Endothelial cell of umbilical vein (primary cell): ENCODE results near the gene SLF1. TPM values are rescaled to one million over a fixed set of nuclear protein-coding genes. Genes with fewer than 3 reads are reported as not detected.

Experiments used
- BruUV-seq: library from RNA; stranded (reverse); fragments of 400-500 nt; replicated peaks from 2 replicates; lab custom pipeline; 2021; lab: Mats Ljungman, UMichigan
- CTCF ChIA-PET: fragments of 300-600, 350-600 bp; sonication (Branson Sonifier 250); formaldehyde crosslinking; loops from one replicate; lab custom pipeline; 2021; ENCODE audit warnings: antibody characterized with exemption, inconsistent platforms; lab: Charles Lee
- POLR2A ChIA-PET: fragments of 300-600, 350-600 bp; sonication (Branson Sonifier 250); formaldehyde crosslinking; loops from one replicate; lab custom pipeline; 2021; ENCODE audit warnings: antibody characterized with exemption, inconsistent platforms; lab: Charles Lee
- DNase-seq: peaks from one replicate; pipeline ENCODE4 v3.0.0-alpha.2; 2011; ENCODE audit warnings: low read depth, low spot score
- FAIRE-seq: peaks from 2 replicates; lab custom pipeline; 2011; peaks lifted over from hg19 to GRCh38; lab: Jason Lieb, UNC
- H2AFZ ChIP-seq: 2 replicates; pipeline ENCODE4 v1.6.0; 2012; ENCODE audit warnings: low read depth, low read length, control low read depth, inconsistent platforms
- H3K27ac ChIP-seq: 2 replicates; pipeline ENCODE4 v1.5.1; 2011; ENCODE audit warnings: low read depth, mild to moderate bottlenecking, control low read depth, low read length, moderate library complexity; ENCODE audit not compliant: insufficient read depth
- H3K27me3 ChIP-seq, 2 experiments: 2 replicates each; pipeline versions ENCODE4 v1.6.0 to v1.6.1; 2011; ENCODE audit warnings: low read length in 2 of 2, mixed read lengths in 1 of 2; ENCODE audit not compliant: control insufficient read depth in 2 of 2, insufficient read depth in 2 of 2
- H3K36me3 ChIP-seq, 2 experiments: 2 replicates in 1 of 2; 3 replicates in 1 of 2; pipeline ENCODE4 v1.5.1; 2011; ENCODE audit warnings: low read length in 2 of 2, mild to moderate bottlenecking in 1 of 2, moderate library complexity in 1 of 2; ENCODE audit not compliant: control insufficient read depth in 2 of 2, insufficient read depth in 2 of 2; ENCODE audit errors: extremely low read depth in 1 of 2
- H3K4me1 ChIP-seq: 3 replicates; pipeline ENCODE4 v1.5.1; 2011; ENCODE audit warnings: mild to moderate bottlenecking, low read length; ENCODE audit not compliant: control insufficient read depth, insufficient read depth; ENCODE audit errors: extremely low read depth
- H3K4me2 ChIP-seq: 2 replicates; pipeline ENCODE4 v1.6.1; 2011; ENCODE audit warnings: low read length, control low read depth, mixed read lengths; ENCODE audit not compliant: insufficient read depth
- H3K4me3 ChIP-seq, 3 experiments: fragments of 200-600 bp in 1 of 3; sonication (generic), shearing (Covaris generic) in 1 of 3; replicated peaks in 1 of 3; 2 replicates each; pipeline ENCODE4 v1.5.1; 2011 to 2016; ENCODE audit warnings: control low read depth in 3 of 3, low read length in 3 of 3, mild to moderate bottlenecking in 2 of 3, inconsistent platforms in 1 of 3, low read depth in 1 of 3, moderate library complexity in 1 of 3; ENCODE audit not compliant: insufficient read depth in 1 of 3
- H3K79me2 ChIP-seq: 2 replicates; pipeline ENCODE4 v1.6.0; 2012; ENCODE audit warnings: low read length, inconsistent platforms; ENCODE audit not compliant: control insufficient read depth, insufficient read depth
- H3K9ac ChIP-seq: replicated peaks from 2 replicates; pipeline ENCODE3; 2011; ENCODE audit warnings: low read length, control low read depth; ENCODE audit not compliant: insufficient read depth; ENCODE audit errors: extremely low read depth
- H3K9me1 ChIP-seq: replicated peaks from 3 replicates; pipeline ENCODE4 v1.6.0; 2011; ENCODE audit warnings: mild to moderate bottlenecking, low read length; ENCODE audit not compliant: control insufficient read depth, insufficient read depth; ENCODE audit errors: extremely low read depth
- H3K9me3 ChIP-seq: replicated peaks from 2 replicates; pipeline ENCODE4 v1.5.1; 2012; ENCODE audit warnings: low read length, inconsistent platforms; ENCODE audit not compliant: control insufficient read depth, insufficient read depth
- H4K20me1 ChIP-seq: replicated peaks from 2 replicates; pipeline ENCODE3; 2011; ENCODE audit warnings: mild to moderate bottlenecking, low read length; ENCODE audit not compliant: control insufficient read depth, insufficient read depth; ENCODE audit errors: extremely low read depth
- CTCF ChIP-seq, 2 donors: IDR thresholded peaks; 1 replicate in 1 of 2; 2 replicates in 1 of 2; pipeline ENCODE4 v1.5.1; 2011; ENCODE audit warnings: low read length in 2 of 2, mild to moderate bottlenecking in 2 of 2, moderate library complexity in 2 of 2, control low read depth in 1 of 2, inconsistent platforms in 1 of 2, low read depth in 1 of 2; ENCODE audit not compliant: insufficient read depth in 1 of 2; ENCODE audit errors: extremely low read depth in 1 of 2
- EZH2 ChIP-seq: IDR thresholded peaks from 2 replicates; pipeline ENCODE4 v1.6.1; 2012; ENCODE audit warnings: borderline replicate concordance, low read depth, mild to moderate bottlenecking, moderate library complexity, low read length, inconsistent platforms; ENCODE audit not compliant: severe bottlenecking
- FOS ChIP-seq: IDR thresholded peaks from 2 replicates; pipeline ENCODE4 v1.6.1; 2011; ENCODE audit warnings: mild to moderate bottlenecking, low read length, moderate library complexity, borderline replicate concordance; ENCODE audit not compliant: insufficient read depth
- GATA2 ChIP-seq: IDR thresholded peaks from 2 replicates; pipeline ENCODE4 v1.7.0; 2011; ENCODE audit warnings: low read depth, mild to moderate bottlenecking, moderate library complexity, mixed read lengths, low read length; ENCODE audit not compliant: insufficient read length, insufficient read depth
- JUN ChIP-seq: IDR thresholded peaks from 2 replicates; pipeline ENCODE4 v1.6.1; 2011; ENCODE audit warnings: borderline replicate concordance, low read depth; ENCODE audit not compliant: insufficient read length, insufficient read depth
- MYC ChIP-seq: IDR thresholded peaks from one replicate; pipeline ENCODE4 v1.6.1; 2011; ENCODE audit warnings: mild to moderate bottlenecking, low read depth, low read length
- POLR2A ChIP-seq: IDR thresholded peaks from 2 replicates; pipeline ENCODE4 v1.6.1; 2012; ENCODE audit warnings: low read depth, mild to moderate bottlenecking, control low read depth, low read length
- POLR2AphosphoS5 ChIP-seq: IDR thresholded peaks from 2 replicates; pipeline ENCODE4 v1.6.1; 2012; ENCODE audit warnings: low read depth, mild to moderate bottlenecking, control low read depth, low read length, moderate library complexity; ENCODE audit not compliant: insufficient read depth
- dilution Hi-C: fragments of 300-500 bp; cut with MboI; formaldehyde crosslinking; loops from one replicate; pipeline ENCODE4 v1.15.0; 2019; ENCODE audit warnings: low sequenced_read_pairs; ENCODE audit not compliant: extremely low pct_ligation_motif_present
- intact Hi-C: fragments of 100-400 bp; cut with micrococcal nuclease; formaldehyde crosslinking; loops from one replicate; pipeline ENCODE4 v1.10.0; 2022
- polyA plus RNA-seq, 4 experiments: library from polyadenylated mRNA; depleted of rRNA in 3 of 4; stranded (reverse) in 3 of 4; unstranded in 1 of 4; fragments of >200 nt; gene quantifications; 2 replicates each; pipeline versions ENCODE4 v1.2.1 to v1.2.3, GENCODE V29; 2011 to 2012; ENCODE audit warnings: missing spikeins in 1 of 4
- total RNA-seq: library from RNA; stranded (reverse); gene quantifications from 2 replicates; pipeline ENCODE4 v1.2.3, GENCODE V29; 2021
- TF ChIP-seq, protein P1 (sequence below): IDR thresholded peaks from 2 replicates; pipeline ENCODE4 v1.6.1; 2011; ENCODE audit not compliant: insufficient read depth, insufficient read length

SLF1 gene
- total and polyA plus RNA-seq, 2 donors (not counting 3 experiments of a cell fraction or from before 2014, with no cell fraction given) = 1.4 to 8.5 TPM

- ChIA-PET POLR2A (no interaction called here), CTCF (interaction anchor here (1.3 kb wide), 1 partner anchor 16 kb away, joined by 4 read pairs; no protein-coding TSS in a partner anchor)
- no peak for FAIRE-seq
- TF ChIP-seq FOS = no peak
- Histone ChIP-seq H3K9me3 (no peaks in the 10 kb centered on the region), H3K27me3 (no peaks in the 10 kb centered on the region), H3K27ac (no peak overlapping the region), H4K20me1 (no peaks in the 10 kb centered on the region), H3K36me3 (no peaks in the 10 kb centered on the region), H3K4me3 (no peak overlapping the region), H3K9ac (no peak overlapping the region), H3K4me2 (no peak overlapping the region), H3K79me2 (no peaks in the 10 kb centered on the region), H3K4me1 (no peaks in the 10 kb centered on the region), H3K9me1 (no peaks in the 10 kb centered on the region), H2AFZ (no peak overlapping the region)
- intact Hi-C loops (no loop called here), dilution Hi-C loops (no loop called here)
- no peak for DNase-seq
- BruUV-seq = no TSS peak
These were observed 40.8 kb upstream of the SLF1 start for GRCh38 chr5:94577466-94578245.

- Histone ChIP-seq H2AFZ (no peak overlapping the region), H3K9me1 (no peaks in the 10 kb centered on the region), H3K36me3 (no peaks in the 10 kb centered on the region), H3K4me3 (no peak overlapping the region), H3K9me3 (no peaks in the 10 kb centered on the region), H3K27me3 (no peaks in the 10 kb centered on the region), H3K9ac (no peak overlapping the region), H3K4me1 (no peaks in the 10 kb centered on the region), H3K27ac (no peak overlapping the region), H4K20me1 (no peaks in the 10 kb centered on the region), H3K79me2 (no peaks in the 10 kb centered on the region), H3K4me2 (no peak overlapping the region)
- no TSS peak for BruUV-seq
- ChIA-PET POLR2A (no interaction called here), CTCF (interaction anchor here (0.6 to 1.2 kb wide), 3 partner anchors 10 to 101 kb away, joined by 3 to 4 read pairs (median 3); no protein-coding TSS in a partner anchor)
- intact Hi-C loops (no loop called here), dilution Hi-C loops (no loop called here)
- DNase-seq (no peak), FAIRE-seq (no peak)
- TF ChIP-seq, protein P1, sequence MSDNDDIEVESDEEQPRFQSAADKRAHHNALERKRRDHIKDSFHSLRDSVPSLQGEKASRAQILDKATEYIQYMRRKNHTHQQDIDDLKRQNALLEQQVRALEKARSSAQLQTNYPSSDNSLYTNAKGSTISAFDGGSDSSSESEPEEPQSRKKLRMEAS = no peak
- TF ChIP-seq MYC (no peak), EZH2 (no peak), FOS (no peak), JUN (no peak), POLR2AphosphoS5 (no peak), POLR2A (no peak), GATA2 (no peak), CTCF (IDR thresholded peaks at IDR 0.05; ENCODE audit: extremely low read depth in 1 of 2, insufficient read depth in 1 of 2, low read depth in 1 of 2, low read length in 2 of 2) (no peak)
These were observed 23.1 kb upstream of the SLF1 start for GRCh38 chr5:94595281-94595840.
